Measurements from ENCODE around the gene ERVMER34-1. TPM values are rescaled to one million over a fixed set of nuclear protein-coding genes. Genes with fewer than 3 reads are reported as not detected.

ERVMER34-1 gene
- total RNA-seq, 1 donor from 2014 or later = 1.0 TPM

DNA sequence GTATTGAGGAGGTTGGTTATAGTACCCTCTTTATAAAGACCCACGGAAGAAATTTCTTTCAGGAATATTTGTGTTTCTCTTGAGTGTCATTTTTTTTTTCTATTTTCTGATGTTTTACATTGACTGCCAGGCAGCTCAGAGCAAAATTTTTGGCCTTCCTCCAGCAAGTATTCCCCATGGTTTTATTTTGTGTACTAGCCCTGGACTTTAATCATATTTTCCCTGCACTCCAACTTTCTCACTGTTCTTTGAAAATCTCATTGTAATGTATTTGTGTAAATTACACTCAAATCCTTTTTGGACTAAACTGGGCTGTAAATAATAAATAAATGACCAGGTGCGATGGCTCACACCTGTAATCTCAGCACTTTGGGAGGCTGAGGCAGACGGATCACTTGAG, 46.6 kb downstream of the ERVMER34-1 start:
- H3K27me3 ChIP-seq = peaks cover 4% of the 10 kb centered on the region
- TF ChIP-seq, protein P1, sequence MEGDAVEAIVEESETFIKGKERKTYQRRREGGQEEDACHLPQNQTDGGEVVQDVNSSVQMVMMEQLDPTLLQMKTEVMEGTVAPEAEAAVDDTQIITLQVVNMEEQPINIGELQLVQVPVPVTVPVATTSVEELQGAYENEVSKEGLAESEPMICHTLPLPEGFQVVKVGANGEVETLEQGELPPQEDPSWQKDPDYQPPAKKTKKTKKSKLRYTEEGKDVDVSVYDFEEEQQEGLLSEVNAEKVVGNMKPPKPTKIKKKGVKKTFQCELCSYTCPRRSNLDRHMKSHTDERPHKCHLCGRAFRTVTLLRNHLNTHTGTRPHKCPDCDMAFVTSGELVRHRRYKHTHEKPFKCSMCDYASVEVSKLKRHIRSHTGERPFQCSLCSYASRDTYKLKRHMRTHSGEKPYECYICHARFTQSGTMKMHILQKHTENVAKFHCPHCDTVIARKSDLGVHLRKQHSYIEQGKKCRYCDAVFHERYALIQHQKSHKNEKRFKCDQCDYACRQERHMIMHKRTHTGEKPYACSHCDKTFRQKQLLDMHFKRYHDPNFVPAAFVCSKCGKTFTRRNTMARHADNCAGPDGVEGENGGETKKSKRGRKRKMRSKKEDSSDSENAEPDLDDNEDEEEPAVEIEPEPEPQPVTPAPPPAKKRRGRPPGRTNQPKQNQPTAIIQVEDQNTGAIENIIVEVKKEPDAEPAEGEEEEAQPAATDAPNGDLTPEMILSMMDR (IDR thresholded peaks at IDR 0.05) = no peak
- no peaks in the 10 kb centered on the region for H3K4me1 ChIP-seq
- H3K9me3 ChIP-seq = no peaks in the 10 kb centered on the region
- H3K36me3 ChIP-seq = no peaks in the 10 kb centered on the region
- H3K27ac ChIP-seq = no peak overlapping the region
- H3K4me3 ChIP-seq = no peak overlapping the region
- intact Hi-C loops (cut with DNase I) = no loop called here
- no peak for DNase-seq
- no peak for ATAC-seq

DNA sequence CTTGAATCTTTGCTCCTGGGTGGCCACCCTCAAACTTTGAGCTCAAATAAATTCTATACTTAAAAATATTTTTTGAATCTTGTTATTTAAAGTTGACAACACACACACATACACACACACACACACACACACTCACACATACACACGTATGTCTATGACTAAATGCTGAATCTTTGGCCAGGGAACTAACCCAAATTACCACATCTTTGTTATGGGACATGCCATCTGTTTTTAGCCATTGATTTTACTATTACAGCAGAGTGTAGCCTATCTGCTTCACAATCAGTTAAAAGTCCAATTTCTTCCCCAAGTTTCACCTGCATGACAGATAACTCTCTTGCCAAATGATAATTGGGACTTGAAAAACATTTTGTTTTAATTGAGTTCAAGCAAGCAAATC, 47.1 kb downstream of the ERVMER34-1 start:
- Histone ChIP-seq H3K4me1 (no peaks in the 10 kb centered on the region), H3K9me3 (no peaks in the 10 kb centered on the region), H3K36me3 (no peaks in the 10 kb centered on the region), H3K27me3 (peaks cover 4% of the 10 kb centered on the region), H3K4me3 (no peak overlapping the region), H3K27ac (no peak overlapping the region)
- TF ChIP-seq, protein P1 (IDR thresholded peaks at IDR 0.05) = no peak
- DNase-seq (no peak), ATAC-seq (no peak)
- intact Hi-C loops (cut with DNase I) = no loop called here

DNA sequence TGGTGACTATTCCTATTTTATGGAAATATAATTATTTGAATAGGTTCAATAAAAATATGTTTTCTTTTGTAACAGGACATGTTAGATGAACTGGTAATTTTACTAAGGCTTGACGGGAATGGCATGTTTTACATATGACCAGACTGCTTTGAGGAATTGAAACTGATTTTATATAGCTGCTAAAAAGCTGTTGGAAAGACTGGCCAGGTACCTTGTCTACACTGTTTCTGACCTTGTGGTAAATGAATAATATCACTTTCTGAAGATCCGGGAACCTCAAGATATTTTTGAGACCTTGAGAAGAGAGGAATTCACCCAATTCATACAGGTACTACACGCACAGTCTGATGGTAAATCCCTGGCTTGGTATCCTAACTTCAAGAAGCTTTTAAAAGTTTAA, 50.0 kb downstream of the ERVMER34-1 start:
- H3K27ac ChIP-seq = no peak overlapping the region
- peaks cover 4% of the 10 kb centered on the region for H3K27me3 ChIP-seq
- intact Hi-C loops (cut with DNase I) = no loop called here
- no peaks in the 10 kb centered on the region for H3K36me3 ChIP-seq
- H3K4me1 ChIP-seq = no peaks in the 10 kb centered on the region
- TF ChIP-seq, protein P1 (IDR thresholded peaks at IDR 0.05) = no peak
- H3K4me3 ChIP-seq = no peak overlapping the region
- DNase-seq = no peak
- ATAC-seq = no peak
- no peaks in the 10 kb centered on the region for H3K9me3 ChIP-seq

DNA sequence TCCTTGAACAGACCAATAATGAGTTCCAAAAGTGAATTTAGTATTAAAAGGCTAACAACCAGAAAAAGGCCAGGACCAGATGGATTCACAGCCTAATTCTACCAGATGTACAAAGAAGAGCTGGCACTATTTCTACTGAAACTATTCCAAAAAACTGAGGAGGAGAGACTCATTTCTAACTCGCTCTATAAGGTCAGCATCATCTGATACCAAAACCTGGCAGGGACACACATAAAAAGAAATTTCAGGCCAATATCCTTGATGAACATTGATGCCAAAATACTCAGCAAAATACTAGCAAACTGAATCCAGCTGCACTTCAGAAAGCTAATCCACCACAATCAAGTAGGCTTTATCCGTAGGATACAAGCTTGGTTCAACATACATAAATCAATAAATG, 56.3 kb downstream of the ERVMER34-1 start:
- DNase-seq (no peak), ATAC-seq (no peak)
- Histone ChIP-seq H3K36me3 (no peaks in the 10 kb centered on the region), H3K4me1 (no peaks in the 10 kb centered on the region), H3K4me3 (no peak overlapping the region), H3K9me3 (peaks cover 12% of the 10 kb centered on the region), H3K27ac (no peak overlapping the region), H3K27me3 (no peaks in the 10 kb centered on the region)
- intact Hi-C loops (cut with DNase I) = no loop called here
- TF ChIP-seq, protein P1 (IDR thresholded peaks at IDR 0.05) = no peak

DNA sequence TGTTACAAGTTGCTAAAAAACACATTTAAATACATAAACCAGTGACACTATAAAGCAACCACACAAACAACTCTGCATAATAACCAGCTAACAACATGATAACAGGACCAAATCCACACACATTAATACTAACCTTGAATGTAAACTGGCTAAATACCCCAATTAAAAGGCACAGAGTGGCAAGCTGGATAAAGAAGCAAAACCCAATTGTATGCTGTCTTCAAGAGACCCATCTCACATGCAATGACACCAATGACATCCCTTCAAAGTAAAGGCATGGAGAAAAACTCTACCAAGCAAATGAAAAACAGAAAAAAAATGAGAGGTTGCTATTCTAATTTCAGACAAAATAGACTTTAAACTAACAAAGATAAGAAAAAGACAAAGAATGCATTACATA, 57.7 kb downstream of the ERVMER34-1 start:
- intact Hi-C loops (cut with DNase I) = no loop called here
- Histone ChIP-seq H3K36me3 (no peaks in the 10 kb centered on the region), H3K4me1 (no peaks in the 10 kb centered on the region), H3K27ac (no peak overlapping the region), H3K4me3 (no peak overlapping the region), H3K27me3 (no peaks in the 10 kb centered on the region), H3K9me3 (peaks cover 12% of the 10 kb centered on the region)
- TF ChIP-seq, protein P1 (IDR thresholded peaks at IDR 0.05) = no peak
- no peak for ATAC-seq
- no peak for DNase-seq

Small RNA genes within 50 kb of the gene (microRNA-seq; reads per million reads assigned to microRNA genes)
- not detected for gene MIR4449 (ENCODE audit: borderline microRNAs expressed)

Other genes starting within 250 kb of the ERVMER34-1 start
- 15.4 TPM for gene USP46, start 92.1 kb downstream of the ERVMER34-1 start, total RNA-seq
- gene RASL11B, start 110.9 kb upstream of the ERVMER34-1 start, total RNA-seq = 2.2 TPM

Data from upper lobe of right lung (tissue), 1 donor.